HepG2 (cell line): ENCODE data around the gene ANTKMT. TPM values are rescaled to one million over a fixed set of nuclear protein-coding genes. Genes with fewer than 3 reads are reported as not detected.

Source experiments
- ATAC-seq: fragments of 200-7000 bp; cut with Tn5 transposase; 3 replicates; pipeline ENCODE4 v1.9.1; 2020; ENCODE audit warnings: mild to moderate bottlenecking, moderate library complexity
- BruUV-seq: library from RNA; stranded (reverse); fragments of 400-500 nt; replicated peaks from 2 replicates; lab custom pipeline; 2021; lab: Mats Ljungman, UMichigan
- CTCF ChIA-PET: fragments of 300-600 bp; formaldehyde crosslinking; extraction: SDS; loops from one replicate; lab custom pipeline; 2021; ENCODE audit warnings: low total read pairs, inconsistent platforms, low intra/inter-chr PET ratio; lab: Yijun Ruan, JAX
- POLR2A ChIA-PET: fragments of 350-600 bp; sonication (Branson Sonifier 250); formaldehyde crosslinking; loops from one replicate; lab custom pipeline; 2020; ENCODE audit warnings: antibody characterized with exemption, inconsistent platforms; lab: Yijun Ruan, JAX
- DNase-seq: peaks from one replicate; pipeline ENCODE4 v3.0.0-alpha.2; 2015; ENCODE audit warnings: low spot score
- FAIRE-seq: peaks from 3 replicates; lab custom pipeline; 2011; peaks lifted over from hg19 to GRCh38; lab: Jason Lieb, UNC
- H2AFZ ChIP-seq: one replicate; pipeline ENCODE4 v1.6.1; 2011; ENCODE audit warnings: low read length, inconsistent platforms
- H3K27ac ChIP-seq: fragments of 300-600 bp; 3 replicates; pipeline ENCODE4 v1.8.0; 2011; ENCODE audit warnings: mixed run types, mild to moderate bottlenecking, mixed read lengths, low read length, inconsistent platforms; ENCODE audit not compliant: insufficient read depth; ENCODE audit errors: extremely low read length
- H3K27me3 ChIP-seq, 2 experiments: fragments of 200-600 bp in 1 of 2; 2 replicates in 1 of 2; 3 replicates in 1 of 2; pipeline versions ENCODE4 v1.6.0 to v1.8.0; 2011; ENCODE audit warnings: low read length in 2 of 2, mild to moderate bottlenecking in 2 of 2, moderate library complexity in 2 of 2, inconsistent platforms in 1 of 2; ENCODE audit not compliant: insufficient read depth in 2 of 2, control insufficient read depth in 1 of 2
- H3K36me3 ChIP-seq, 2 experiments: fragments of 200-600 bp in 1 of 2; replicated peaks in 1 of 2; 2 replicates in 1 of 2; 3 replicates in 1 of 2; pipeline versions ENCODE4 v1.5.1 to v1.8.0; 2011; ENCODE audit warnings: low read length in 2 of 2, inconsistent platforms in 1 of 2; ENCODE audit not compliant: insufficient read depth in 2 of 2, control insufficient read depth in 1 of 2
- H3K4me1 ChIP-seq: 2 replicates; pipeline ENCODE4 v1.5.1; 2012; ENCODE audit warnings: low read length, inconsistent platforms; ENCODE audit not compliant: insufficient read depth
- H3K4me2 ChIP-seq: 2 replicates; pipeline ENCODE4 v1.6.0; 2011; ENCODE audit warnings: low read depth, low read length, inconsistent platforms
- H3K4me3 ChIP-seq, 3 experiments: fragments of 200-600 bp in 1 of 3; sonication (generic), shearing (Covaris generic) in 1 of 3; replicated peaks in 1 of 3; 2 replicates each; pipeline ENCODE4 v1.5.1; 2011 to 2016; ENCODE audit warnings: low read length in 3 of 3, inconsistent platforms in 2 of 3, low read depth in 2 of 3, mild to moderate bottlenecking in 2 of 3, control low read depth in 1 of 3, mixed read lengths in 1 of 3; ENCODE audit not compliant: insufficient read depth in 1 of 3
- H3K79me2 ChIP-seq: one replicate; pipeline ENCODE4 v1.6.1; 2011; ENCODE audit warnings: low read length, inconsistent platforms; ENCODE audit not compliant: insufficient read depth
- H3K9ac ChIP-seq: 2 replicates; pipeline ENCODE4 v1.6.0; 2011; ENCODE audit warnings: mild to moderate bottlenecking, low read depth, low read length, inconsistent platforms; ENCODE audit not compliant: insufficient read depth
- H3K9me3 ChIP-seq: 2 replicates; pipeline ENCODE4 v1.5.1; 2012; ENCODE audit warnings: mild to moderate bottlenecking, low read length
- H4K20me1 ChIP-seq: 2 replicates; pipeline ENCODE4 v1.6.0; 2011; ENCODE audit warnings: inconsistent platforms, mild to moderate bottlenecking, low read length, moderate library complexity; ENCODE audit not compliant: insufficient read depth
- AFF4 ChIP-seq: sonication (generic); formaldehyde crosslinking; IDR thresholded peaks from 2 replicates; pipeline ENCODE4 v1.4.0; 2020; ENCODE audit warnings: missing genetic modification reagents
- E2F2 ChIP-seq: sonication (generic); formaldehyde crosslinking; IDR thresholded peaks from 2 replicates; pipeline ENCODE4 v1.4.0; 2020; ENCODE audit warnings: missing genetic modification reagents, borderline replicate concordance
- EED ChIP-seq: sonication (generic); formaldehyde crosslinking; IDR thresholded peaks from 2 replicates; pipeline ENCODE4 v1.5.0; 2020; ENCODE audit warnings: mild to moderate bottlenecking, missing genetic modification reagents
- GLI4 ChIP-seq: sonication (generic); formaldehyde crosslinking; IDR thresholded peaks from 2 replicates; pipeline ENCODE4 v1.5.1; 2020; ENCODE audit warnings: missing genetic modification reagents, mild to moderate bottlenecking, moderate library complexity, borderline replicate concordance
- GPN1 ChIP-seq: sonication (generic); formaldehyde crosslinking; IDR thresholded peaks from 2 replicates; pipeline ENCODE4 v1.5.1; 2020; ENCODE audit warnings: missing genetic modification reagents, borderline replicate concordance
- HCFC1 ChIP-seq: fragments of 150-350 bp; IDR thresholded peaks from 2 replicates; pipeline ENCODE4 v1.6.1; 2014; ENCODE audit warnings: low read depth, low read length
- JUNB ChIP-seq: sonication (generic); formaldehyde crosslinking; IDR thresholded peaks from 2 replicates; pipeline ENCODE4 v1.8.0; 2022; ENCODE audit warnings: missing genetic modification reagents, mild to moderate bottlenecking, borderline replicate concordance
- KLF13 ChIP-seq: sonication (generic); formaldehyde crosslinking; IDR thresholded peaks from 2 replicates; pipeline ENCODE4 v1.4.0; 2020; ENCODE audit warnings: mild to moderate bottlenecking, missing genetic modification reagents
- NCOA1 ChIP-seq: sonication (generic); formaldehyde crosslinking; IDR thresholded peaks from 2 replicates; pipeline ENCODE4 v1.9.0; 2021; ENCODE audit warnings: missing genetic modification reagents
- NCOA5 ChIP-seq: sonication (generic); formaldehyde crosslinking; IDR thresholded peaks from 2 replicates; pipeline ENCODE4 v1.4.0; 2020; ENCODE audit warnings: missing genetic modification reagents
- POLR2AphosphoS2 ChIP-seq: IDR thresholded peaks from 2 replicates; pipeline ENCODE4 v1.6.1; 2011; ENCODE audit warnings: low read depth, low read length, improper control_type of control experiment
- SIN3B ChIP-seq: fragments of 150-350 bp; IDR thresholded peaks from 2 replicates; pipeline ENCODE4 v1.6.1; 2014; ENCODE audit warnings: low read length
- ZBTB3 ChIP-seq: sonication (generic); formaldehyde crosslinking; IDR thresholded peaks from 2 replicates; pipeline ENCODE4 v1.4.0; 2020; ENCODE audit warnings: low read depth, mild to moderate bottlenecking, moderate library complexity, missing genetic modification reagents, borderline replicate concordance
- ZC3H4 ChIP-seq: sonication (generic); formaldehyde crosslinking; IDR thresholded peaks from 2 replicates; pipeline ENCODE4 v1.4.0; 2020; ENCODE audit warnings: missing genetic modification reagents, borderline replicate concordance
- ZIK1 ChIP-seq: sonication (generic); formaldehyde crosslinking; IDR thresholded peaks from 2 replicates; pipeline ENCODE4 v1.5.0; 2020; ENCODE audit warnings: mild to moderate bottlenecking, low read depth, missing genetic modification reagents, borderline replicate concordance
- ZNF235 ChIP-seq: sonication (generic); formaldehyde crosslinking; IDR thresholded peaks from 2 replicates; pipeline ENCODE4 v1.8.1; 2023; ENCODE audit warnings: mild to moderate bottlenecking, missing genetic modification reagents, borderline replicate concordance
- ZNF317 ChIP-seq: sonication (generic); formaldehyde crosslinking; IDR thresholded peaks from 2 replicates; pipeline ENCODE4 v1.5.0; 2020; ENCODE audit warnings: mild to moderate bottlenecking, missing genetic modification reagents
- WGBS: methylation state at CpG from one replicate; pipeline ENCODE4 v1.1.6; 2017; ENCODE audit warnings: low lambda C conversion rate; 5-methylcytosine and 5-hydroxymethylcytosine counted together
- in situ Hi-C: cut with HindIII; loops from 2 replicates; pipeline ENCODE4 v1.10.0; 2017; ENCODE audit warnings: low pct_unique_long_range_greater_than_20kb; ENCODE audit not compliant: extremely low pct_ligation_motif_present
- intact Hi-C: fragments of 100-400 bp; cut with micrococcal nuclease; formaldehyde crosslinking; loops from one replicate; pipeline ENCODE4 v1.10.0; 2022; ENCODE audit not compliant: unreplicated experiment
- polyA plus RNA-seq, 8 experiments: library from polyadenylated mRNA; depleted of rRNA in 3 of 8; stranded (reverse) in 7 of 8; unstranded in 1 of 8; fragments of >200 nt; fragmentation: Illumina TruSeq in 4 of 8; extraction: Trizol in 4 of 8; gene quantifications; 2 replicates each; pipeline versions ENCODE4 v1.2.1 to v1.2.3, GENCODE V29; 2011 to 2016; ENCODE audit warnings: low read depth in 4 of 8, missing spikeins in 1 of 8, mixed read lengths in 1 of 8; ENCODE audit not compliant: insufficient read depth in 1 of 8
- total RNA-seq, 5 experiments: library from RNA; depleted of rRNA; stranded (reverse); fragments of >200 nt; fragmentation: Illumina TruSeq; extraction: Trizol; gene quantifications; 2 replicates each; pipeline ENCODE4 v1.2.3, GENCODE V29; 2016; ENCODE audit warnings: low read depth in 1 of 5

Gene ANTKMT
- total and polyA plus RNA-seq, 2 of the 13 experiments (the other 11 are each of a cell fraction or from before 2014, with no cell fraction given): 7.5 to 47.8 TPM

GRCh38 chr16:707062-707538, 13.8 kb upstream of the ANTKMT start:
- Histone ChIP-seq H2AFZ (no peak overlapping the region), H4K20me1 (no peaks in the 10 kb centered on the region), H3K9ac (no peak overlapping the region), H3K27me3 (peaks cover 25 to 79% of the 10 kb centered on the region in 2 experiments; a peak in 4 of 5 replicates), H3K4me2 (no peak overlapping the region), H3K9me3 (no peaks in the 10 kb centered on the region), H3K4me1 (0 out of 2 replicates have a peak, but pooled peaks cover under 1% of the 10 kb centered on the region), H3K4me3 (no peak overlapping the region), H3K36me3 (no peaks in the 10 kb centered on the region), H3K79me2 (no peaks in the 10 kb centered on the region), H3K27ac (no peak overlapping the region)
- FAIRE-seq (no peak), ATAC-seq (no peak), DNase-seq (no peak)
- CTCF ChIA-PET: no interaction called here
- WGBS: 4% methylated on average over 3 of the region's 14 CpGs
- POLR2A ChIA-PET: interaction anchor here (1.4 kb wide), 1 partner anchor 12 kb away, joined by 4 read pairs; no protein-coding TSS in a partner anchor
- in situ Hi-C loops (no loop called here), intact Hi-C loops (no loop called here)
- no TSS peak for BruUV-seq
- TF ChIP-seq E2F2 (CRISPR knock-in tag) (no peak), HCFC1 (no peak), KLF13 (CRISPR knock-in tag) (no peak), JUNB (CRISPR knock-in tag) (no peak), ZNF235 (CRISPR knock-in tag) (no peak), ZNF317 (CRISPR knock-in tag) (no peak), EED (no peak), SIN3B (no peak), ZIK1 (no peak), NCOA1 (no peak), POLR2AphosphoS2 (no peak), NCOA5 (no peak), ZBTB3 (CRISPR knock-in tag) (no peak), AFF4 (CRISPR knock-in tag) (no peak), GPN1 (CRISPR knock-in tag) (no peak), GLI4 (CRISPR knock-in tag) (no peak), ZC3H4 (CRISPR knock-in tag) (no peak)
